Ishikawa (cell line): ENCODE measurements around the gene DUSP7.
A peak's percentile ranks its signal among the peaks of the same experiment; 100 is the strongest.

ENCODE experiments used
- EP300 ChIP-seq: IDR thresholded peaks from 2 replicates; pipeline ENCODE4 v1.6.1; 2012; ENCODE audit warnings: borderline replicate concordance
- NFIC ChIP-seq: IDR thresholded peaks from 2 replicates; pipeline ENCODE4 v1.6.1; 2012
- TAF1 ChIP-seq: IDR thresholded peaks from 2 replicates; pipeline ENCODE4 v1.6.1; 2012; ENCODE audit warnings: low read depth, mild to moderate bottlenecking
- TF ChIP-seq, protein P1 (sequence below): IDR thresholded peaks from 2 replicates; pipeline ENCODE4 v1.6.1; 2012

DNA sequence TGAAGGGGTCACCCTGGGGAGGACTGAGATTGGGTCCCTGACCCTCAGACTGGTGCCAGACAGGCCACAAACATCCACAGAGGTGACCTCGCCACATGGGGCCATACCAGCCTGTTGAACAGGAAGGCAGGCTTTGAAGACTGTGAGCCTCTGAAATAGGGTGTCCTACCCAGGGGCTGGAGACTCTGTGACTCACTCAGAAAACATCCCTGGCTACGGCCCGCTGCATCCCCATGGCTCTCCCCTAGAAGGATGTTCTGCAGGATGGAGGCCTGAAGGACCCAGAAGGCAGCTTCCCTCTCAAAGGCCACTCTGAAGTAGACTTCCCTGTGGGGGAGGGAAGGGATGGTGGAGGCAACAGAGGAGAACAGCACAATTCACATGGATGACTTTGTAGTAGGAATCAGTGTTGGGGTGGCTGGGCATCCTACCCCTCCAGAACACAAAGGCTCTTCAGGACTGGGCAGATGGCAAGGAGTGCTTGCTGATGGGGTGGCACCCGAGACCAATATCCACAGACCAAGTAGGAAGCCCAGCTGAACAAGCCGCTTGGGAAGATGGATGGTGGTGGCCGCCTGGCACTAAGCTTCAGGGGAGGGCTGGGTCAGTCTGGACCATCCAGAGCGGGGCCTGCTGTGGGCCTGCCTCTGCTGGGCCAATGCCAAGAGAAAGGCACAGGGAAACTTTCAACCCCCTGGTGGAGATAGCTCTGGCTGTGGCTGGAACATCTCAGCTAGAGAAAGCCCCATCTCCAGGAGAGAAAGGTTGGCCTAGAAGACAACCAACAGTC is 37.6 kb upstream of the DUSP7 start:
- TF ChIP-seq NFIC, result no peak
- TF ChIP-seq EP300, result no peak
- TF ChIP-seq, protein P1, sequence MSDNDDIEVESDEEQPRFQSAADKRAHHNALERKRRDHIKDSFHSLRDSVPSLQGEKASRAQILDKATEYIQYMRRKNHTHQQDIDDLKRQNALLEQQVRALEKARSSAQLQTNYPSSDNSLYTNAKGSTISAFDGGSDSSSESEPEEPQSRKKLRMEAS, result 0 out of 2 replicates have a peak, but pooled peaks have one; percentile 15
- TF ChIP-seq TAF1, result no peak
